Measurements from ENCODE around the gene POLDIP2. TPM values are rescaled to one million over a fixed set of nuclear protein-coding genes. Genes with fewer than 3 reads are reported as not detected.

The POLDIP2 gene
- total RNA-seq, 2 experiments from 2014 or later: 73.8 to 76.4 TPM

DNA sequence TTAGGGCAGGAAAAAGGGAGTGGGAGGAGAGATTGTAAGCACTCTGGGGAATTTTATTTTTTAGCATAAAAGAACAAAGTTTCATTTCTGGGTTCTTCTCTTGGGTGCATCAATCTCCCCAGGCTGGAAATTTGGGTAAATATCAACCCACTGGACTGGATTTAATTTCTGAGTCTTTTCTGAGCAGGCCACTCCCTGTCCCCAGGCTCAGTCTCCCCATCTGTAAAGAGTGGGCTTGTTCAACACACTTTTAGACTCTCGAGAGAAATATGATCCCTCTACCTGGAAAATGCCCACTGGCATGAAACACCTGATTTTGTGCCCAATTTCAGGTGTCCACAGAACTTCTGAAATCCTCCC is 13.4 kb upstream of the POLDIP2 start:
- H3K36me3 Mint-ChIP-seq: no peaks in the 10 kb centered on the region
- peak overlapping the region; percentile 79 for H3K4me3 Mint-ChIP-seq
- H3K27me3 Mint-ChIP-seq: no peaks in the 10 kb centered on the region
- peaks cover 16% of the 10 kb centered on the region for H3K4me1 Mint-ChIP-seq (ENCODE audit: low read depth)
- H3K27ac Mint-ChIP-seq: no peak overlapping the region
- no peak for DNase-seq
- intact Hi-C loops (cut with micrococcal nuclease): loop anchor here (1.0 kb wide), 3 partner anchors 13 to 51 kb away; partner anchors contain the start of genes IFT20, POLDIP2, TMEM97 and TNFAIP1
- ChIA-PET CTCF (interaction anchor here (0.8 to 1.2 kb wide), 2 partner anchors 46 to 137 kb away, joined by 3 to 4 read pairs; no protein-coding TSS in a partner anchor), POLR2A (interaction anchor here (1.2 to 2.6 kb wide), 3 partner anchors 13 to 201 kb away, joined by 4 to 12 read pairs (median 8); partner anchors contain the start of genes IFT20, PIGS, POLDIP2 and TNFAIP1)
- H3K9me3 Mint-ChIP-seq: no peaks in the 10 kb centered on the region

DNA sequence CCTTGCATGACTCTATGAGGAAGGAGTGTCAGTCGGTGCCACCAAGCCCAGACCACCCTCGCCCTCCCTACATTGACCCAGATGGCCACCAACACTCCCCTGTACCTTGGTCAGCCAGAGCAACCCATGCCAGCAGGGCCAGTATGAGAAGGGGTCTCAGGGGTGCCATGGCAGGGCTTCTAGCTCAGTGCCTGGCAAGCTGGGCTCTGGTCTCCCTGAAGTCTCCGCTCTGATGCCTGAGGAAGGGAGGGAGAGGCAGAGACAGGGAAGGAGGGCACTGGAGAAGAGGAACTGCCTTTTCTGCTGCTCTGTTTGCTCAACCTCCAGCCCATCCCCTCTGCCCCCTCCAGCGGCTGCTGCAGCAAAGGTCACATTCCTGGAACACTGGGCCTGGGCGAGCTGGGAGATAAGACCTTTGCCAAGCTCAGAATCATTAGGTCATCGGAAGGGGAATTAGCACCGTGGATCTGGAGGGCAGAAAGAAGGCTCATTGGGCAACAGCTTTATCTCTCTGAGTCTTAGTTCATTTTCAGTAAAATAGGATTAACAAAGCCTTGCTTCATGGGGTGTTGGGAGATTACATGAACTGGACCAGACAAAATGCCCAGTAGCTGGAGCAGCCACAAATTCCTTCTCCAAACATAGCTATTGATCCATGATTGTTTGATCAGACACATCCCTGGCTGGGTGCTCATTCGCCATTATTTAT is 12.9 kb upstream of the POLDIP2 start, which contains the start of gene VTN:
Gene VTN, minus strand, starts transcription at position 273 of the 709 bp plus-strand sequence. Its CDS starts 104 bp downstream, at position 169.
- Mint-ChIP-seq H3K9me3 (no peaks in the 10 kb centered on the region), H3K27me3 (no peaks in the 10 kb centered on the region), H3K36me3 (no peaks in the 10 kb centered on the region), H3K4me1 (ENCODE audit: low read depth) (peaks cover 16% of the 10 kb centered on the region), H3K4me3 (peak within 1 kb of the TSS; percentile 79), H3K27ac (peak within 1 kb of the TSS; percentile 78)
- intact Hi-C loops (cut with micrococcal nuclease): no loop called here
- POLR2A ChIA-PET: interaction anchor here (1.2 to 2.6 kb wide), 3 partner anchors 13 to 201 kb away, joined by 4 to 12 read pairs (median 8); partner anchors contain the start of genes IFT20, PIGS, POLDIP2 and TNFAIP1
- DNase-seq: no peak
- CTCF ChIA-PET: interaction anchor here (0.8 to 1.2 kb wide), 2 partner anchors 47 to 136 kb away, joined by 3 to 4 read pairs; no protein-coding TSS in a partner anchor

DNA sequence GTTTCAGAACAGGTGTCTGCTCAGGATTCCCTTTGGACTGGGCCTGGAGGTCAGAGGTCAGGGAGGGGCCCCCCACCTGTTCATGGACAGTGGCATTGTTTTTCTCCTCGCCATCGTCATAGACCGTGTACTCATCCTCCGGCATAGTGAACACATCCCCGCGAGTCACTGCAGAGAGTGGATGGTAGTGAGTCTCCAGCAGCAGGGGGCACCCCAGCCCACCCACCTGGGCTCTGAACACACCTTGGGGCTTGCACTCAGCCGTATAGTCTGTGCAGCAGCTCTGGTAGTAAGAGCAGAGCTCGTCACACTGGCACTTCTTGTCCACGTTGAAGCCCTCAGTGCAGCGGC is 12.3 kb upstream of the POLDIP2 start:
- CTCF ChIA-PET: interaction anchor here (1.2 kb wide), 1 partner anchor 135 kb away, joined by 3 read pairs; no protein-coding TSS in a partner anchor
- intact Hi-C loops (cut with micrococcal nuclease): no loop called here

DNA sequence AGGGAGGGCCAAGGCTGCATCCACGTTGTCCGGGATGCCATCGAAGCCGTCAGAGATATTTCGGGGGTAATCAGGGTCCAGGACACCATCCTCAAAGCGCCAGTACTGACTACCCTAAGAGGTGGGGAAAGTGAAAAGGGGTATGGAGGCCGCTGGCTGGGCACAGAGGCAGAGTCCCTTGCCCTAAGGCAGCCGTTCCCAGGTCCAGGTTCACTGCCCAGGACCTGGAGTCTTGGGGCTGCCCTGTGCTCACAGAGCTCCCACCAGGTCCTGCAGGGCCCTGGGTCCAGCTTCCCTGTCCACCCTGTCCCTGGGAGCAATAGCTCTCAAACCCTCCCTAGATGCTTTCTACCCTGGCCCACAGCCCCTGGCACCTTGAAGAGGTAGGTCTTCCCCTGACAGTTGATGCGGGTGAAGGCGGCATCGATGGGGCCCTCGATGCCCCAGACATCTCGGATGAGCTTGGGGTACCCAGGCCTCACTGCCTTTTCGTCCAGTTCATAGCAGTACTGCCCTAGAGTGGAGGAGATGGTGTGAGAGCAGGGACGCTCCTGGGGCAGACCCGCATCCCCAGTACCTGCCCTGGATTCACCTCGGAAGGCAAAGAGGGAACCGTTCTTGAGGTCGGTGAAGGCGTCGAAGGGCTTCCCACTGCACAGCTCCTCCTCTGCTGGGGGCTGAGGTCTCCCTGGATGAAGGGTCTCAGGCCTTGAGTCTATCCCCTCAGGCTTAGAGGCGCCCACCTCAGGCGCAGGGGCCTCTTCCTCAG is 11.8 kb upstream of the POLDIP2 start:
- POLR2A ChIA-PET: no interaction called here
- CTCF ChIA-PET: no interaction called here
- no peak overlapping the region for H3K4me3 Mint-ChIP-seq

More for the DNA sequence above, 12.3 kb upstream of the POLDIP2 start:
- Mint-ChIP-seq H3K27me3 (no peaks in the 10 kb centered on the region), H3K36me3 (no peaks in the 10 kb centered on the region), H3K27ac (no peak overlapping the region), H3K4me1 (ENCODE audit: low read depth) (peaks cover 16% of the 10 kb centered on the region), H3K4me3 (no peak overlapping the region), H3K9me3 (no peaks in the 10 kb centered on the region)
- no peak for DNase-seq
- POLR2A ChIA-PET: interaction anchor here (2.6 kb wide), 1 partner anchor 12 kb away, joined by 12 read pairs; the partner anchor contains the start of gene POLDIP2

DNA sequence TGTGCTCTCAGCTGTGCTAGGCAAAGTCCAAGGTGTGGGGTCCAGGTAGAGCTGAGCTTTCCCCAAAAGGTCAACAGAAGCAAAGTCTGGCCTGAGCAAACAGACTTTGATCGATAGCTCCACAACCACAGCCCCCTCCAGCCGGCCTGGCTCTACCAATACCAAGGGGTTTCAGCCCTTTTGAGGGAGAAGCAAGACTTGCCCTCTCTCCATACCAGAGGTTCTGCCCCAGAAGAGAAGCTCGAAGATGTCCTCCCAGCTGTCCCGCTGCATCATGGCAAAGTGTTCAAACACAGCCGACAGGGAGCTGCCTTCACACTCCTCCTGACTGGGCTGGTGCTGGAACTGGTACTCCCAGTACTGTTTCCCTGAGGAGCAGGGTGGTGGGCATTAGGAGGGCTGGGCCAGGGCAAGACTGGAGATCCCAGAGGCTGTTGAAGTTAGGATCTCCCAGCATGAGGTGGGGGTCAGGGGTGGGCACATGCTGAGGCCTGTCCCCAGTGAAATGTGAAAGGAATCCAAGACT is 11.0 kb upstream of the POLDIP2 start:
- ChIA-PET CTCF (no interaction called here), POLR2A (no interaction called here)
- Mint-ChIP-seq H3K36me3 (no peaks in the 10 kb centered on the region), H3K9me3 (no peaks in the 10 kb centered on the region), H3K27me3 (no peaks in the 10 kb centered on the region), H3K27ac (no peak overlapping the region), H3K4me3 (no peak overlapping the region), H3K4me1 (ENCODE audit: low read depth) (peaks cover 12% of the 10 kb centered on the region)
- DNase-seq: no peak
- intact Hi-C loops (cut with micrococcal nuclease): no loop called here

More for the DNA sequence above, 11.8 kb upstream of the POLDIP2 start:
- peaks cover 16% of the 10 kb centered on the region for H3K4me1 Mint-ChIP-seq (ENCODE audit: low read depth)
- H3K9me3 Mint-ChIP-seq: no peaks in the 10 kb centered on the region
- DNase-seq: no peak
- no peaks in the 10 kb centered on the region for H3K36me3 Mint-ChIP-seq
- intact Hi-C loops (cut with micrococcal nuclease): no loop called here
- H3K27ac Mint-ChIP-seq: no peak overlapping the region
- no peaks in the 10 kb centered on the region for H3K27me3 Mint-ChIP-seq

DNA sequence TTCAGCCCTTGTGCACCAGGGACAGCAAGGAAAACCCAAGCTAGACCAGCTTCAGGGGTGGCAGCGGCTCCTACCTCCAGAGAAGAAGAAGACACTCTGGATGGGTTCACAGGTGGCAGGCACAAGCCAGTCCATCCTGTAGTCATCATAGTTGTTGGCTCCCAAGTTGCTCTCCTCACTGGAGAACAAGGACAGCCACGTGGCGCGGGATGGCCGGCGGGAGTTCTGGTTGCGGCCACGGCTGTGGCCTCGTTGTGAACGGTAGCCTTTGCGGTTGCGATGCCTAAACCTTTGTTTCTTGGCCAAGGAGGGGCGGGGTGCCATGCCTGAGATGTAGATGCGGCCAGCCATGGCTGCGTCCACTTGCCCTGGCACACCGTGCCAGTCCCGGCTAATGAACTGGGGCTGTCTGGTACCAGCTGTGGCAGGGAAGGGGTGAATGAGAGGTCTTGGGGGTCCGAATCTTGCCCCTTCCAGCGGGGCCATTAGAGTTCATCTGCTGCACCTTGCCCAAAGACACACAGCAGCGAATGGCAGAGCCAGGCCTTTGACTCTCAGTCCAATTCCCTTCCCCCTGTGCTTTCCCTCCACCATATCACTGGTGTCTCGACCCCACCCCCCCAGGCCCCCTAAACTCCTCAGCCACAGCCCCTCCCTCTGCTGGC is 10.4 kb upstream of the POLDIP2 start:
- H3K4me3 Mint-ChIP-seq: no peak overlapping the region
- H3K27me3 Mint-ChIP-seq: no peaks in the 10 kb centered on the region
- H3K27ac Mint-ChIP-seq: no peak overlapping the region
- POLR2A ChIA-PET: no interaction called here
- intact Hi-C loops (cut with micrococcal nuclease): no loop called here
- H3K9me3 Mint-ChIP-seq: no peaks in the 10 kb centered on the region
- CTCF ChIA-PET: no interaction called here
- H3K4me1 Mint-ChIP-seq (ENCODE audit: low read depth): peaks cover 6% of the 10 kb centered on the region
- no peaks in the 10 kb centered on the region for H3K36me3 Mint-ChIP-seq
- DNase-seq: no peak

DNA sequence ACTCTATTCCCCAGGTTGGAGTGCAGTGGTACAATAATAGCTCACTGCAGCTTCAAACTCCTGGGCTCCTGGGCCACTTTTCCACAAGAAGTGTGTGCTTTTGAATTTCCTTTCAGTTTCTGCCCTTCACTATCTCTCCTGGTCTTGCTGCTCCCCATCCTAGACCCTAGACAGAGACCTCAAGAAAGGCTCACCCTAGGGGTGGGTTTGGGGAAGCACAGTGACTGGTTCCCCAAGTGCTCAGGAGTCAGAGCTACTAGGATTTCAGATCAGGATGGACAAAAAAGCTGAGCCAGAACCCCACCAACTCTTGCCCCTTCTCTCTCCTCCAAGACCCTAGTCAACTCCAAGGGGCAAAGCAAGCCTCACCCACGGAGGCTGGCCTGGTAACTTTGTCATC is 9.3 kb upstream of the POLDIP2 start:
- Mint-ChIP-seq H3K27me3 (no peaks in the 10 kb centered on the region), H3K9me3 (no peaks in the 10 kb centered on the region), H3K36me3 (no peaks in the 10 kb centered on the region), H3K4me1 (ENCODE audit: low read depth) (peaks cover 4% of the 10 kb centered on the region), H3K4me3 (no peak overlapping the region), H3K27ac (no peak overlapping the region)
- intact Hi-C loops (cut with micrococcal nuclease): no loop called here
- DNase-seq: no peak
- CTCF ChIA-PET: no interaction called here
- POLR2A ChIA-PET: no interaction called here

DNA sequence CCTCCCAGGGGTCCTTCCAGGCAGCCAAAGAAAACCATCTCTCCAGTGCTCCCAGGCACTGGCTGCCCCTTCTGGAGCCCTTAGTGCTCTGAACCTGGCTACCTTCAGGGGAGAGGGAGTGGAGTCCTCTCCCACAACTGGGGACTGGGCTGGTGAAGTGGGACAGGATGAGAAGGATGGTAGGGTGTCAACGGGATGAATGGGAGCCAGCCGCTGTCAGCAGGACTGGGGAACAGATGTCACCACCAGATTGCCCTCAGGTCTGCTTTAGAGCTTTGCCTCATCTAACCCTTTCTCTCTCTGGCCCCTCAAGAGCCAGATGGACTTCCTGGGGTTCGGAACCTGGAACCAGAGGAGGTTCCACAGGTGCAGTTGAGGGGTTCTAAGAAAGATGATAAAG is 8.2 kb upstream of the POLDIP2 start:
- no peak for DNase-seq
- Mint-ChIP-seq H3K27me3 (no peaks in the 10 kb centered on the region), H3K9me3 (no peaks in the 10 kb centered on the region), H3K36me3 (peaks cover 8% of the 10 kb centered on the region), H3K4me3 (no peak overlapping the region), H3K27ac (no peak overlapping the region), H3K4me1 (ENCODE audit: low read depth) (no peaks in the 10 kb centered on the region)
- CTCF ChIA-PET: no interaction called here
- POLR2A ChIA-PET: no interaction called here
- intact Hi-C loops (cut with micrococcal nuclease): no loop called here

DNA sequence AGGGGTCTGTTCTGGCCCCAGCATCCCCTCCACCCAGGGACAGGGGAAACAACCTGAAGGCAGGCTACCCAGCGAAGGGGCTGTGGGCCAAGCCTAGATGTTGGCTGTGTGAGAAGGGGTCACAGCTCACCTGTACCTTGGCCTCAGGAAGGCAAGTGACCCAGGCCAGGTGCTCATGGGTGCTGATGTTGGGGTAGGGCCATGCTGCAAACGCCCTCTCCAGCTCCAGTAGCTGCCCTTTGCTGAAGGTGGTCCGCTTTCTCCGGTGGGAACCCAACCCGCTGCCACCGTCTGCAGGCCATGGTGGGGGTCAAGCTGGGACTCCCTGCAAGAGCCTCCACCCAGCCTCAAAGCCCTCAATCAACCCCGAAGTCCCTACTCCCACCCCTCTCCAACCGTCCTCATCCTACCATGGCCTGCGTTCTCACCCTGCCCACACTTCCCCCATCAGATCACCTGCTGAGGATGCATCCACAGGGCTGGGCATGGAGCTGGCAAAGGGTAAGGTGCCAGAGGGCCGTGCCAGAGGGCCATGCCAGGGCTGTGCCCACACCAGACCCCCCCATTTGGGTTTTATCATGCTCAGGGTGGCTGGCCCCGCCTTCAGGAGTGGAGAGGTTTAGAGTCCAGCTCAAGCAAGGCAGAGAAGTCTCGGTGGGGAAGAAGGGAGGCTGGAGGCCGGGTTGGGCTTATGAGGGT is 7.5 kb upstream of the POLDIP2 start, which contains the start of gene SEBOX:
Gene SEBOX, minus strand, starts transcription at position 535 of the 699 bp plus-strand sequence. Its CDS starts 48 bp downstream, at position 487.
- Mint-ChIP-seq H3K4me3 (no peak within 1 kb of the TSS), H3K27ac (no peak within 1 kb of the TSS), H3K9me3 (no peaks in the 10 kb centered on the region), H3K4me1 (ENCODE audit: low read depth) (no peaks in the 10 kb centered on the region), H3K36me3 (peaks cover 11% of the 10 kb centered on the region), H3K27me3 (no peaks in the 10 kb centered on the region)
- POLR2A ChIA-PET: interaction anchor here (0.5 kb wide), 1 partner anchor 408 kb away, joined by 3 read pairs; no protein-coding TSS in a partner anchor
- DNase-seq: no peak
- intact Hi-C loops (cut with micrococcal nuclease): no loop called here
- CTCF ChIA-PET: no interaction called here

DNA sequence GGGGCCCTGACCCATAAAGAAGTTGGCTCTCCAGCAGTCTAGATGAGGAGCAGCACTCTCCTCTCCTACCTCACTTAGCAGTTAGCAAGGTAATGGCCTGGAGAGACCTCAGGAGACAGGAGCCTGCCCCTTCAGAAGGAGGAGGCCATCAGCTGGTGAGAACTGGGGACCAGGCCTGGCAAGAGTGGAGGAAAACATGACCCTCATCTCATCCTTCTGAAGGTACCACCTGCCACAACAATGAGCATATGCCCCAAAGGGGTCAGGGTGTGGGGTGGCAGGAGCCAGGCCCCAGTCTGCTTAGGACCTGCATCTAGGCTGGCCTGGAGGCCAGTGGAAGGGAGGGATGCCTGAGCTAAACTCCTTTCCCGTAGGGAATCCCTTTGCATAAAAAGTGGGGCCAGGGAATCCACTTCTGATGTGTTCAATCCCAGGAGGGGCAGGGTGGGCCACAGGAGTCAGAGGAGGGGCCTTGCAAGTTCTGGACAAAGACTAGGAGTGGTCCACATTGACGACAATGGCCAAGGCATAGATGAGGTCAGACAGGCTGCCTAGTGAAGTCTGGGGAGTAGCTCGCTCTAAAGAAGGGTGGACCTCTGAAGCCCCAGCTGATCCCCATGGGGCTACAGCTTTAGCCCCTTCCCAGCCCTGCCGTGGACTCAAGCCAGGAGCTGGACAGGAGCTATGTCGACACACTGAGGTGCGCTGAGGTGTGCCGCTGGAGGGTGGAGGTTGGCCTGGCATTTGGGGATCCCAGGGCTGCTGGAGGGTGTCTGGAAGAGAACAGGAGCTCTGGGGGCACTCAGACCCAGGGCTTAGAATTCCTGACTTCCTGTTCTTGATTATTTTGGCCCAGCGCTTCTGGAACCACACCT is 6.7 kb upstream of the POLDIP2 start:
- Mint-ChIP-seq H3K27ac (no peak overlapping the region), H3K36me3 (peaks cover 14% of the 10 kb centered on the region), H3K27me3 (no peaks in the 10 kb centered on the region), H3K4me1 (ENCODE audit: low read depth) (no peaks in the 10 kb centered on the region), H3K9me3 (no peaks in the 10 kb centered on the region), H3K4me3 (no peak overlapping the region)
- intact Hi-C loops (cut with micrococcal nuclease): no loop called here
- ChIA-PET POLR2A (interaction anchor here (0.5 kb wide), 1 partner anchor 409 kb away, joined by 3 read pairs; no protein-coding TSS in a partner anchor), CTCF (no interaction called here)
- no peak for DNase-seq

DNA sequence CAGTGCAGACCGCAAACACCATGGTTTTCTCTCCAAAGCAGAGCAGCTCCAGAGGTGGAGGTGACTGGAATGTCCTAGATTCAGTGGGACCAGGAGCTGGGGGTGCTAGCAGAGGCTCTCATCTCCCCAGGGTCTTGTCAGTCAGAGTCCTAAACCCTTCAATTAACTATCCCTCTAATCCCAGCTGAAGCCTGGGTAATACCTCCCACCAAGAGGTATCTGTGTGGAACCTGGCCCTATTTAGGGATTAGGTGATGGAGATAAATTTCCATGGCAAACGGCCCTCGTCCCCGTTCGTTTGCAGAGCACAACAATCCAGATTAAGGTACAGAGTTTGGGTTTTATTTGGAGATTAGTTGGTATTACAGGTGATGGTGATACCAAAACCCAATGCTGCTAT is 5.9 kb upstream of the POLDIP2 start:
- H3K27ac Mint-ChIP-seq: no peak overlapping the region
- H3K9me3 Mint-ChIP-seq: no peaks in the 10 kb centered on the region
- intact Hi-C loops (cut with micrococcal nuclease): no loop called here
- no peak for DNase-seq
- H3K27me3 Mint-ChIP-seq: no peaks in the 10 kb centered on the region
- H3K4me3 Mint-ChIP-seq: no peak overlapping the region
- H3K4me1 Mint-ChIP-seq (ENCODE audit: low read depth): peaks cover 4% of the 10 kb centered on the region
- POLR2A ChIA-PET: no interaction called here
- CTCF ChIA-PET: no interaction called here
- H3K36me3 Mint-ChIP-seq: peaks cover 14% of the 10 kb centered on the region
